HS-27A (cell line): ENCODE data around the gene PNPLA7.

ENCODE experiments used
- DNase-seq: peaks from one replicate; pipeline ENCODE4 v3.0.0-alpha.2; 2012; ENCODE audit warnings: low read depth, missing footprints

PNPLA7 gene

DNA sequence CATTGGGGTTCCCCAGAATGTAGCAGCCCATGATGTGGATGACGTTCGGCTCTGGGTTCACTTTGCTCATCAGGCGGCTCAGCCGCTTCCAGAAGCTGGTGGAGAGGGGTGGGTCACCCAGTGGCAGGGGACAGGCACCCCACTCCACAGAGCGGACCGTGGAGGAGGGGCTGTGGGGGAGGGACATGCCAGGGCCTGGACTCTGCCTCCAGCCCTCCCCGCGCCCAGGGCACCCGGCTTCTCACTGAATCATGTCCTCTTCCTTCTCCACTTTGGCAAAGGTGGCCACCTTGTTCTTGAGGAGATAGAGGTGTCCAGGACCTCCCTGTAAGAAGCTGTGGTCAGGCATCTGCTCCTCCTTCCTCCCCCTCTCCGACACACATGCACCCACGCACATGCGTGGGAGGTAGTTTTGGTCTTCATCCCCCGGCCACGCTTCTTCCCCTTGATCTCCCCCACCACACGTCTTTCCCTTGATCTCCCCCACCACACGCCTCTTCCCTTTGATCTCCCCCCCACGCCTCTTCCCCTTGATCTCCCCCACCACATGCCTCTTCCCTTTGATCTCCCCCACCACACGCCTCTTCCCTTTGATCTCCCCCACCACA is 100.2 kb downstream of the PNPLA7 start:
- no peak for DNase-seq

DNA sequence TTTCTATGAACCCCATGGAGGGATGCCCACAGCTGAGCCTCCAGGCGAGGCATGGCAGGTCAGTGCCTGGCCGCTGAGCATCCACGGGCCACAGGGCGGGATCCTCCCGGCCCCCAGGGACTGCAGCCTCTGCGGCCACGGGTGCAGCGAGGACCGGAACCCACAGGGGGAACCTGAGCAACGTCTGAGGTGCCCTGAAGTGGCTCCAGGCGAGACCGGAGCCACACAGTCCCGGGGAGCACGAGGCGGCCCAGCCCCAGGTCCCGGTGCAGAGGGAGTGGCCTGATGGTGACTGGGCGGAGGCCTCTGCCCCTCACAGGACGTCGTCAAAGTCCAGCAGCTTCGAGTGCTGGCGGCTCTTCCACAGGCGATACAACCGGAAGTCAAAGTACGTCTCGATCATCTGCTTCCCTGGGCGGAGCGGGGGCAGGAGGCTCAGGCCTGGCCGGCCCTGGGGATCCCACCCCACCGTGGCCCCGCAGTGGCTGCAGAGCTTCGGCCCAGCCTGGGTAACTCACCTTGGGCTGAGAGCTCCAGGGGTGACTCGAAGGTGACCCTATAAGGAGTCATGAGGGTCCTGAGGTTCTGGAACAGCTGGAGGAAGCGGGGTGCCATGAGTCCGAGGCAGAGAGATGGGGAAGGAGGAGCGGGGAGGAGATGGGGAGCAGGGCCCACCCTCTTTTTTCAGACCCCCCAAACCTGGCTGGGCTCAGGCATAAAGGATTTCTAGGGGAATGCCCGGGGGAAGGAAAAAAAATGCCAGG is 100.9 kb downstream of the PNPLA7 start:
- DNase-seq, result no peak

DNA sequence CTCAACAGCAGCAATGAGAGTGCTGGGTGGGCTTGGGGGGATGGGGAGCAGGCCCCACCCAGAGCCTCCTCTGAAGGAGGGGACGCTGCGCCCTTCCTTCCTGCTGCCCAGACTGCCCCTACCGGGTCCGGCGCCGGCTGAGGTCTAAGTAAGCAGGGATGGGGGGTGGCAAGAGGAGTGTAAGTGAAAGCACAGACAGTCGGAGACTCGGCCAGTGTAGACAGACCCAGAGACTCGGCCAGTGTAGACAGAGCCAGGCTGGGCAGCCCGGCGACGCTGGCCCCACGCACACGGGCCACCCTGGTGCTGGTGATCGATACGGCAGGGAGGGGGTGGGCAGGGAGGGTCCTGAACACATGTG is 101.6 kb downstream of the PNPLA7 start:
- DNase-seq, result no peak

DNA sequence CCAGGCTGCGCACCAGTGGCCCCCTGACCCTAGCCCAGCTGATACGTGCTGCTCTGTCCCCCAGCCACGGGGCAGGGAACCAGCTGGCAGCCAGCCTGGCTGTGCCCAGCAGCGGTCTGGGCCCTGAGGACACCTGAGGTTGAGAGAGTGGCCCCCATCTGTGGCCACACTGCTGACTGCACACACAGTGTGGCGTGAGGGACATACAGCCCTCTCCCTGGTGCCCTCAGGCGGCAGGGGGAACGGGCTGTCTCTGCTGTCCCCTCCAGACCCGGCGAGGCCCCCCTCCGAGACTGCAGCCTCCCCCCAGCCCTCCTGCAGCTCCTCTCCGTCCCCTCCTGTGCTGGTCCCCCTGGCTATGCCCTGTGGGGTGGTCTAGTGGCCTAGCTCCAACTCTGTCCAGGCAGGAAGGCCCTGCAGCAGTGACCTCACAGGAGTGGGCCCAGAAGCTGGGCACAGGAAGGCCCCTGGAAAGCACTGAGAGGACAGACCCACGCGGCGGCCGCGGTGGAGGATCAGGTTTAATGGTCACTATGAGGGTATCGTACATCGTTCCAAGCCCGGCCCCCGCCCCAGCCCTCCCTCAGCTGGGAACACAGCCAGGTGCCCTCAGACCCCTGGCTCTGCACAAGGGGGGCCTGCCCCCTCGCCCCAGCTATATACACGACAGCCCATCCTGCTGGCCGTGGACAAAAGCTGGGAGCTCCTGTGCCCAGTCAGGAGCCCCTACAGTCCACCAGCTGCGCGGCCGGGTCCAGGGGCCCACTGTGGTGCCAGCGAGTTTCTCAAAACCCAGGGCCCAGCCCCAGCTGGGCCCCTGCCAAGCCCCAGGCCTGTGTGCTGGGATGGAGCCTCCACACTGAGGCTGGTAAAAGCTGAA is 102.2 kb downstream of the PNPLA7 start:
- no peak for DNase-seq

DNA sequence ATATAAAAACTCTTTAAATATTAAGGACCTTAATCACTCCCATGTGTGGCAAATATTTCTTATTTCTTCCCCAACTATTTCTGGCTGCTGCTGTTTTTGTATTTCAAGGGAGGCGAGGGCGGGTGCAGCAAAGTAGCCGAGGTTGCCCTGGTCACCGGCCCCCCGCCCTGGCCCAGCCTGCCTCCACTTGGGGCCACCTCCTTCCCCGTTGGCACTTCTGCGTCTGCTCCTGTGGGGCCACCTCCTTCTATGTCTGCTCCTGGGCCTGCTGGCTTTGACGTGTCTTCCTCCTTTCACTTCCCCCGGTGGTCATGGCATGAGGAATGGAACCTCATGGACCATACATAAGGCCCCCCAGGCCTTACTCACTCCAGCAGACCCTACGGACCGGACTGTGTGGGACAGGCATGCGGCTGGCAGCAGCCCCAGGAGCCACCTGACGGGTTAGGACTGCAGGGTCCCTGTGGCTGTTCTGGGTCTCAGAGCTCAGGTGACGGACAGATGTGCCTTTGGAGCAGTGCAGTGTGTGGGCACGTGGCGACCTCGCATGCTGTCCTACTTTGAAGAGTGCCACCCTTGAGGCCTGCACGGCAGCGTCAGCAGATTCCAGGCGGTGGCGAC is 103.2 kb downstream of the PNPLA7 start:
- DNase-seq, result no peak

DNA sequence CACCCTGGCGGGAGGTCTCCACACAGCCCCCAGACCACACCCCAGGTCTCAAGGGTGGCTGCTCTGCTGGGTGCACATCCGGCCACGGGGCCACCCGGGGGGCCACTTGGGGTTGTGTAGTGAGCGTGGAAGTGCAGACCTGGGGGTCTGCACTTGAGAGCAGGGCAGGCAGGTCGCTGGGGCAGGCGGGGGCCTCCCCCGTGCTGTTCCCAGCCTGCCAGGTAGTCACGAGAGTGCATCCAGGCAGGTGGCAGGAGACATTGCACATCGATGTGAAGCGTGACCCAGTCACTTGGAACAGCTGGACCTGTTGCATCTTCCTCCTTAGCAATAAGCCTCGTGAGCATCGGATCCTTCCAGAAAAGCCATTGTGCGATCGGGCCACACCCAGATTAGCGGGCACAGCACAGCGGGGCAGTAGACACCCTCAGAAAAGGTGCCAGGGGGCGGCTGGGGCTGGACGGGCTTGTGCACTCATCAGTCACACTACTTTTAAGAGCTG is 104.2 kb downstream of the PNPLA7 start:
- no peak for DNase-seq

DNA sequence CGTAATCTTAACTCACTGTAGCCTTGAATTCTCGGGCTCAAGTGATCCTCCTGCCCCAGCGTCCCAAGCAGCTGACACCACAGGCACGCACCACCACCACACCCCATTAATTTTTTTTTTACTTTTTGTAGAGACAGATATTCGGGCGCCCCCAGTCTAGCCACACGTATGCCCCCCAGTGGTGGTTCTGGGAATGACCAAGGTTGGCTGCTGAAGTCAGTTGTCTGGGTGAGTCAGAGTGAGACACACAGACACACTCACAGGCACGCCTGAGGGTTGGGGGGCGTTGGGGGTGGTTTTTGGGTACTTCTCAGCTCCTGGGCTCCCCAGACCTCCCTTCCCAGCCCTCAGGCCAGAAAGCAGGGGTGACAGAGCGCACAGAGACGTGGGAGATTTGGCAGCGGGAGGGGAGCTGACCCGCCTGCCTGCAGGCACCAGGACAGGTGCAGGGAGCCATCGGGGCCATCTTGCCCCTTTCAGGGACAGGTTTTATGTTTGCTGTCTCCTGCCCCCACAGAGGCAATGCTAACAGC is 104.9 kb downstream of the PNPLA7 start:
- DNase-seq, result peak; percentile 30

DNA sequence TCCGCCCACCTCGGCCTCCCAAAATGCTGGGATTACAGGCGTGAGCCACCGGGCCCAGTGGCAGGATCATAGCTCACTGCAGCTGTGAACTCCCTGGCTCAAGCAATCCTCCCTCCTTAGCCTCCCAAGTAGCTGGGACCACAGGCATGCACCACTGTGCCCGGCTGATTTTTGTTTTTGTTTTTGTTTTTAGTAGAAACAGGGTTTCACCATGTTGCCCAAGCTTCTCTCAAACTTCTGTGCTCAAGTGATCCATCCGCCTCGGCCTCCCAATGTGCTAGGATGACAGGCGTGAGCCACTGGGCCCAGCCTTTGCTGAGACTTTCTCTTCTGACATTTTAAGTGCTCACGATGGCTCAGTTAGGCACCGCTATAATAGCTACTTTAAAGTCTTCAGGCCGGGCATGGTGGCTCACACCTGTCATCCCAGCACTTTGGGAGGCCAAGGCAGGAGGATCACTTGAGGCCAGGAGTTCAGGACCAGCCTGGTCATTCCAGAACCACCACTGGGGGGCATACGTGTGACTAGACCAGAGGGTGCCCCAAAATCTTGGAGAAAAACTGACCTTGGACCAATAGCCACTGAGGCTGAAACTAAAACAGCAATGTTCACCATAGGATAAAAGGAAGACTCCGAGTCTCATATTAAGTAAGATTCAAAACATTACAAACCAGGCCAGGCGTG is 106.0 kb downstream of the PNPLA7 start:
- DNase-seq, result no peak

DNA sequence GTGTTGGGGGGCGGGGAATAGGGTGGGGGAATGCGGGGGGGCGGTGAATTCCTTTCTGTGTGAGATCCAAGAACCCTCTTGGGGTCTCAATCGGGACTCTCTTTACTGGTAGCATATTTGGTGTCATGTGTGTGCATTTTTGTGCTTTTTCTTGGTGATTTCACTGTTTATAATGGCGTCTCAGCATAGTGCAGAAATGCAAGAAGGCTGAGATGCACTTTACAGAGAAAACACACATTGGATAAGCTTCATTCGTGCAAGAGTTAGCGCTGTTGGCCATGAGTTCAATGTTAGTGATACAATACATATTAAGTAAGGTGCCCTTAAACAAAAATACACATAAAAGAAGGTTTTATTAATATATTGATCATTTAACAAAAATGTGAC is 108.3 kb downstream of the PNPLA7 start:
- no peak for DNase-seq

DNA sequence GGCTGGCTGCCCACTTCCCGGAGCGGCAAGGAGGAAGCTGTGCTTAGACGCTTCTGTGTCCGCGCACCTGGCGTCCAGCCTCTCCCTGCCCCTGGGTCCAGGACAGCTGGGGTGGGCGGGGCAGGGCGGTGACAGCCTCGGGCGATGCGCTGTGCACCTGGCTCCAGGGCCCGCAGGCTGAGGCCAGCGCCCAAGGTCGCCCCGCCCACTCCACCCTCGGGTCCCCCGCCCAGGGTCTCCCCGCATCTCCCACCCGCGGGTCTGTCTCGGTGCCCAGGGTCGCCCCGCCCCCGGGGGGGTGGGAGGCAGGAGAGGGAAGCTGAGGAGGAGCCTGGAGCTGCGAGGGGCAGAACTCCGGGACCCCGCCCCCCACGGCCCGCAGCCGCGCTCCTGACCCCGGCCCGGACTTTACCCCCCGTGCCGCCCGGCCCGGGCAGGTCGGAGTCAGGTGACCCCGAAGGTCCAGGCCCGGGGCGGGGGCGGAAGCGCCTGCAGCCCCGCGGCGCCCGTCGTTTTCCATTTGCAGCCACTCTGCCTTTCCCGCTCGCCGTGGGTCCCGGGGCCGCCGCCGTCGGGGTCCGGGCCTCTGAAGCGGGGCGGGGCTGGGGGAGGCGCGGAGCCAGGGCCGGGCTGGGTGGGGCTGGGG is 108.8 kb downstream of the PNPLA7 start, which contains the start of gene ENTPD8:
ENTPD8 (minus strand) TSS at position 69 of the 646 bp plus-strand sequence. CDS start 3,072 bp downstream, outside the sequence.
- no peak for DNase-seq

DNA sequence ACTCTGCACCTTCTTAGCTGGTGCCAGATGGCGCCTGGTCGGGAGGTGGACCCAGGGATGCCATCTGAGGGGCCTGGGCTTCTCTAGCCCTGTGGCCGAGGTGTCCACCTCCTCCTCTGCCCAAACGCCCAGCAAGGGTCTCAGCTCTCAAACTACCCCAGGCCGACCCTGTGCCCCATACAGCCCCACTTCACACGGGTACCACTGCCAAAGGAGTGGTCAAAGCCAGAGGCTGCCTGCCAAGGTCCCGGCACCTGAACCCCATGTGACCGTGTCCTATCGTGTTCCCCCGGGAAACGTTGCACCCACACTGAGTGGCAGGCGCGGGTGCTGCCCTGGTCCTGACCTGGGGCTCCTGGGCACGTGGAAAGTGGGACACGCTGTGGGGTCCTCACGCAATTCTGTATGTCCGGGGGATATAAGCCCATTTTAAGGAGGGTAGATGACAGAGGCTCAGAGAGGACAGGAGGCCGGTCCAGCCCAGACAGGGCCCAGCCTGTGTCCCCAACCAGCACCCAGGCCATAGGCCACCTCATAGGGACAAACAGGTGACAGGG is 111.0 kb downstream of the PNPLA7 start:
- DNase-seq, result no peak

DNA sequence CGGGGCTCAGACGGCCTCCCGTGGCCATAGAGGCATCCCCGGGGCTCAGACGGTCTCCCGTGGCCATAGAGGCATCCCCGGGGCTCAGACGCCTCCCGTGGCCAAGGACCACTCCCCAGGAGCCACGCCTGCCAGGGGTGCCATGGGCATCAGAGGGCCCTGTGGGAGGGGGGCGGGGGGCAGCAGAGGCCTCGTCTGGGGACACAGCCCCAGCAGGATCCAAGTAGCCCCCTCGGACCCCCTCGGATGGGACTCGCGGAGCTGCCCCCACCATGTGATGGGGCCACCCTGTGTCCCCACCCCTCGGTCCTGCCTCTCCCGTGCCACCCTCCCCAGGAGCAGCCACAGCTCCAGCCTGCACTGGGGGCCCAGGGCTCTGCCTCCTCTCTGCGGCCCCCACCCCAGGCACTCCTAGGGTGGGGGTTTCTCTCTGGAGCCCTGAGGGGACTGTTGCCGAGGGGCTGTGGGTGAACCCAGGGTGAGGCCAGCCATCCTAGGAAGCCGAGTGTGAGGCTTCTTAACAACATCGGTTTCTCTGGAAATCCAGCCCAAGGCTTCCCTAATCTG is 111.5 kb downstream of the PNPLA7 start:
- no peak for DNase-seq

DNA sequence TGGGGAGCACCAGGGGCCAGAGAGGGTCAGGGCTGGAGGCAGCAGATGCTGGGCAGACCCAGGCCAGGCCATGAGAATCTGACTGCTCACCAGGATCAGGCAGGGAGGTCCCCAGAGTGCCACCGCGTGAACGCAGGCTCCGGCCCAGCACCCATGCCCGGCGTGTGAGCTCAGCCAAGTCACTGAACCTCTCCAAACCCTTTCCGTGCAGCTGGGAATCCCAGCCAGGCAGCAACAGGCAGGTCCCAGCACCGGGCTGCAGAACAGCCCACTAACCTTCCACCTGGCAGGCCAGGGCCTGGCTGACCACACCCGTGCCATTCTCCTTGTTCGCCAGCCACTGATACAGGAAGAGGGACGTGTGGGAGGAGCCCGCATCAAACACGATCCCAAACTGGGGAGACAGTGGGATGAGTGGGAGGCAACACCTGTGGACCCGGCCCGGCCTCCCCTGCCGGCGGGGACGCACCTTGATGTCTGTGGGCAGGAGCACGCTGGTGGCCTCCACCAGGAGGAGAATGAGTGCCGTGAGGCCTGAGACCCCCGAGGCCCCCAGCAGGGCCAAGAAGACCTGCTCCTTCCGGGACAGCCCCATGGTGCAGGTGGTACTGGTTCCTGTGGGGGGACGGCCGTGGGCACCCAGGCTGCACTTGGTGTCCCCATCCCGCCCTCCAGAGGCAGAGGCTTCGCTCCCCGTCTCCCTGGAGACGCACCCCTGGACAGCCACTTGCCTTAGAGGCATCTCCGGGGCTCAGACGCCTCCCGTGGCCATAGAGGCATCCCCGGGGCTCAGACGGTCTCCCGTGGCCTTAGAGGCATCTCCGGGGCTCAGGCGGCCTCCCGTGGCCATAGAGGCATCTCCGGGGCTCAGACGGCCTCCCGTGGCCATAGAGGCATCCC is 112.3 kb downstream of the PNPLA7 start:
- DNase-seq, result no peak

DNA sequence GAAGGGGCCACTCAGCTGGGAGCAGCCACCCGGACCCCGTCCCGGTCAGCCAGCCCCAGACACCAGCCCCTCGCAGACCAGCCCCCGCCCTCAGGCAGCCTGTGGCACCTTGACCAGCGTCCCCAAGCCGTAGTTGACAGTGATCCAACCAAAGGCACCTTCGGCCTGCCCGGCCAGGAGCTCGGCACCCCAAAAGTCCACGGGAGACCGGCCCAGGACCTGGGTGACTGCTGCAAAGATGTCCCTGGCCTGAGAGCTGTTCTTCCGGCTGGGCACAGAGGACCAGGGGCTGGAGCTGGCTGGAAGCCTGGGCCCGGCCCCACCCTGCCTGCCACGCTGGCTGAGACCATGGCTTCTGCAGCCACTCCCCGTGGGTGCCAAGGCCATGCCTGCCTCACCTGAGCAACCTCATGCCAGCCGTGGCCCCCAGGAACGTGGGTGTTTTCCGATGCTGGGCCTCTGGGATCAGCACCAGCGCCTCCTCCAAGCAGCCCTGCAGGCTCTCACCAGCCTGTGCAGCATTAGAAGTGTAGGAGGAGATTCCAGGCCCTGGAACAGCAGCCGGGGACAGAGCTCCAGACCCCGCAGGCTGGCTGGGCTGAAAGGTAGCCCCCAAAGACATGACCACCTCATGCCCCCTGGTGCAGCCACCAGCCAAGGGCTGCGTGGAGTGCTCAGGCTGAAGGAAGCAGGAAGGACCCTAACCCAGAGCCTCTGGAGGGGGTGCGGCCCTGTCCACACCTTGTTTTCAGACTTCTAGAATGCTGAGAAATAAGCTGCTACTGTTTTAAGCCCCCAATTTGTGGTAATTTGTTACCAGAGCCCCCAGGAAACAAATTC is 113.2 kb downstream of the PNPLA7 start:
- DNase-seq, result no peak

DNA sequence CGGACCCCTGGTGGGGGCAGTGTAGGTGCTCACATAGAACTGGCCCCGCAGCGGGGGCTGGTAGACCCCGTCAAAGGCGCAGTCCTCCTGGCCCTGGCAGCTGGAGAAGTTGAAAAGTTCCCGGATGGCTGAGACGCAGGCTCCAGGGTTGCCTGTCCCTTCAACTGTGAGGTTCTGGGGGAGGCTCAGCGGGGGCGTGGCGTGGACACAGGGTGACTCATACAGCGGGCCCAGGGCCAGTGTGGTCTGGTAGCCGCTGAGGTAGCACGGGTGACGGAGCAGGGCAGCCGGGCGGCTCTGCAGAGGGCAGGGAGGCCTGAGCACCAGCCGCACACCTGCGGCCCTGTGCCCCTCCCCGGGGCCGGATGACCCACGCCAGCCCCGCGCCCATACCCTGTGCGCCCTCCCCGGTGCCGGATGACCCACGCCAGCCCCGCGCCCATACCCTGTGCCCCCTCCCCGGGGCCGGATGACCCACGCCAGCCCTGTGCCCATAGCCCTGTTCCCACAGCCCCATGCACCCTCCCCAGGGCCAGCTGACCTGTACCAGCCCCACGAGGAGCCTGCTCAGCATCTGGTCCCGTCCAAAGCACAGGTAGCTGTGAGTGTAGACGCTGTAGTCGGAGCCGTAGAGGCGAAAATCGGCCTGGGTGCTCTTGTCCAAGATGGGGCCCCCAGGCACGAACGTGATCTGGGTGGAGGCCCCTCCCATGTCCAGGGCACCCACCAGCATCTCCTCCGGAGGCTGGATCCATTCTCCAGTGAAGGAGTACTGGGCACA is 114.0 kb downstream of the PNPLA7 start:
- no peak for DNase-seq

DNA sequence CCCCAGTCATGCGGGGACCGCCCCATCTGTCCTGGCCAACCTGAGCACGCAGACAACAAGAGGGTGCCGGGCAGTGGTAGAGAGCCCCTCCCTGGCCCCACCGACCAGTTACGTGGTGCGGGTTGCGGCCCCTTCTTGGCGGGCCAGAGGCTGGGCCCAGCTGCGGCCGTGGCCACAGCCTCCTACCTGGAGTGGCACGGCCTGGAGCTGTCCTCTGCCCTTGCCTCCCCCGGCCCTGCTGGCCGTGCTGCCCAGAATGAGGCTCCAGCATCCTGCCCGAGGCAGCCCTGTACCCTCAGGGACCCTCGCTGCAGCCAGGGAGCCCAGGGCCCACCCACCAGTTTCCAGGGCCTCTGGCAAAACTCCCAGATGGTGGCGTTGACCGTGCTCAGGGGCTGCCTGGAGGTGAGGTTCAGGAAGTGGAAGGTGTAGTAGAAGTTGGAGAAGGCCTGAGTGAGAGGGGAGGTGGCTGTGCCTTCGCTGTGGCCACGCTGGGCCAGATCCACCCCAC is 114.8 kb downstream of the PNPLA7 start:
- no peak for DNase-seq
